Measurements from ENCODE around the gene HIPK4.
A peak's percentile ranks its signal among the peaks of the same experiment; 100 is the strongest.

Gene HIPK4

GRCh38 chr19:40421993-40422747, 32.2 kb upstream of the HIPK4 start:
- Histone ChIP-seq H3K4me3 (ENCODE audit: low read depth in 1 of 2, low read length in 1 of 2) (no peak overlapping the region), H3K27ac (peak overlapping the region; percentile 92)

GRCh38 chr19:40420766-40421765, 31.1 kb upstream of the HIPK4 start:
- H3K27ac ChIP-seq, result peak overlapping the region; percentile 92
- peaks cover 42 to 46% of the 10 kb centered on the region in 2 experiments for H3K4me1 ChIP-seq (ENCODE audit: control insufficient read depth in 1 of 2, insufficient read depth in 1 of 2, low read depth in 1 of 2, low read length in 1 of 2)
- peaks cover 10% of the 10 kb centered on the region for H3K36me3 ChIP-seq
- H3K27me3 ChIP-seq, result no peaks in the 10 kb centered on the region
- TF ChIP-seq, protein P1, sequence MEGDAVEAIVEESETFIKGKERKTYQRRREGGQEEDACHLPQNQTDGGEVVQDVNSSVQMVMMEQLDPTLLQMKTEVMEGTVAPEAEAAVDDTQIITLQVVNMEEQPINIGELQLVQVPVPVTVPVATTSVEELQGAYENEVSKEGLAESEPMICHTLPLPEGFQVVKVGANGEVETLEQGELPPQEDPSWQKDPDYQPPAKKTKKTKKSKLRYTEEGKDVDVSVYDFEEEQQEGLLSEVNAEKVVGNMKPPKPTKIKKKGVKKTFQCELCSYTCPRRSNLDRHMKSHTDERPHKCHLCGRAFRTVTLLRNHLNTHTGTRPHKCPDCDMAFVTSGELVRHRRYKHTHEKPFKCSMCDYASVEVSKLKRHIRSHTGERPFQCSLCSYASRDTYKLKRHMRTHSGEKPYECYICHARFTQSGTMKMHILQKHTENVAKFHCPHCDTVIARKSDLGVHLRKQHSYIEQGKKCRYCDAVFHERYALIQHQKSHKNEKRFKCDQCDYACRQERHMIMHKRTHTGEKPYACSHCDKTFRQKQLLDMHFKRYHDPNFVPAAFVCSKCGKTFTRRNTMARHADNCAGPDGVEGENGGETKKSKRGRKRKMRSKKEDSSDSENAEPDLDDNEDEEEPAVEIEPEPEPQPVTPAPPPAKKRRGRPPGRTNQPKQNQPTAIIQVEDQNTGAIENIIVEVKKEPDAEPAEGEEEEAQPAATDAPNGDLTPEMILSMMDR (IDR thresholded peaks at IDR 0.05), result peak; percentile 73
- no peaks in the 10 kb centered on the region for H3K9me3 ChIP-seq
- H3K4me3 ChIP-seq (ENCODE audit: low read depth in 1 of 2, low read length in 1 of 2), result peak overlapping the region; percentile 89 to 93

More at GRCh38 chr19:40421993-40422747, 32.2 kb upstream of the HIPK4 start:
- peaks cover 10% of the 10 kb centered on the region for H3K36me3 ChIP-seq
- no peaks in the 10 kb centered on the region for H3K9me3 ChIP-seq
- peaks cover 36 to 42% of the 10 kb centered on the region in 2 experiments for H3K4me1 ChIP-seq (ENCODE audit: control insufficient read depth in 1 of 2, insufficient read depth in 1 of 2, low read depth in 1 of 2, low read length in 1 of 2)
- TF ChIP-seq, protein P1 (IDR thresholded peaks at IDR 0.05), result no peak
- H3K27me3 ChIP-seq, result no peaks in the 10 kb centered on the region

- H3K36me3 ChIP-seq, result peaks cover 10% of the 10 kb centered on the region
- peak overlapping the region; percentile 92 for H3K27ac ChIP-seq
- H3K9me3 ChIP-seq, result no peaks in the 10 kb centered on the region
- no peaks in the 10 kb centered on the region for H3K27me3 ChIP-seq
- H3K4me3 ChIP-seq (ENCODE audit: low read depth in 1 of 2, low read length in 1 of 2), result peak overlapping the region; percentile 89 to 93
- TF ChIP-seq, protein P1 (IDR thresholded peaks at IDR 0.05), result no peak
- peaks cover 47 to 51% of the 10 kb centered on the region in 2 experiments for H3K4me1 ChIP-seq (ENCODE audit: control insufficient read depth in 1 of 2, insufficient read depth in 1 of 2, low read depth in 1 of 2, low read length in 1 of 2)
Observed at GRCh38 chr19:40420451-40420765, 30.4 kb upstream of the HIPK4 start.

DNA sequence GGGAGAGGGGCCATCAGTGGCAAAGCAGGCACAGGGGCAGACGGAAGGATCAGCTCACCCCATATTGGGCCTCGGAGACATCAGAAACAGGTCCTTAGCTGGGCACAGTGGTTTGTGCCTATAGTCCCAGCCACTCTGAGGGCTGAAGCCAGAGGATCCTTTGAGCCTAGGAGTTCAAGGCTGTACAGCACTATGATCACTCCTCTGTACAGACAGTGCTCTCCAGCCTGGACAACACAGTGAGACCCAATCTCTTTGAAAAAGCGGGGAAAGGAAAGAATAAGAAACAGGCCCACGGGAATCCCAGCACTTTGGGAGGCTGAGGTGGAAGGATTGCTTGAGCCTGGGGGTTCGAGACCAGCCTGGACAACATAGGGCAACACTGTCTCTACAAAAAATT, 29.8 kb upstream of the HIPK4 start:
- Histone ChIP-seq H3K4me3 (ENCODE audit: low read depth in 1 of 2, low read length in 1 of 2) (no peak overlapping the region), H3K9me3 (no peaks in the 10 kb centered on the region), H3K27ac (no peak overlapping the region), H3K27me3 (no peaks in the 10 kb centered on the region), H3K4me1 (ENCODE audit: control insufficient read depth in 1 of 2, insufficient read depth in 1 of 2, low read depth in 1 of 2, low read length in 1 of 2) (peaks cover 50 to 53% of the 10 kb centered on the region in 2 experiments), H3K36me3 (peaks cover 10% of the 10 kb centered on the region)
- TF ChIP-seq, protein P1 (IDR thresholded peaks at IDR 0.05), result no peak

- TF ChIP-seq, protein P1 (IDR thresholded peaks at IDR 0.05), result no peak
- Histone ChIP-seq H3K4me1 (ENCODE audit: control insufficient read depth in 1 of 2, insufficient read depth in 1 of 2, low read depth in 1 of 2, low read length in 1 of 2) (peaks cover 45 to 49% of the 10 kb centered on the region in 2 experiments), H3K9me3 (no peaks in the 10 kb centered on the region)
Observed at GRCh38 chr19:40419066-40419612, 29.2 kb upstream of the HIPK4 start.

More at GRCh38 chr19:40419066-40419612, 29.2 kb upstream of the HIPK4 start:
- Histone ChIP-seq H3K27me3 (no peaks in the 10 kb centered on the region), H3K27ac (no peak overlapping the region), H3K36me3 (peaks cover 10% of the 10 kb centered on the region), H3K4me3 (ENCODE audit: low read depth in 1 of 2, low read length in 1 of 2) (no peak overlapping the region)

Measured in neutrophil (primary cell).